NT2/D1 (cell line): Measurements from ENCODE around the gene OBSCN.
"Not testable (repeated sequence)": the region's sequence is repeated elsewhere in the genome, so short reads cannot be mapped to it uniquely, and the experiment has no call there.

Experiments used
- DNase-seq: peaks from one replicate; pipeline ENCODE4 v3.0.0-alpha.2; 2011; ENCODE audit warnings: low read depth, low spot score
- H3K27me3 ChIP-seq: 2 replicates; pipeline ENCODE4 v1.6.0; 2011; ENCODE audit warnings: mild to moderate bottlenecking; ENCODE audit not compliant: insufficient read length, insufficient read depth
- H3K36me3 ChIP-seq: 2 replicates; pipeline ENCODE4 v1.6.1; 2011; ENCODE audit warnings: mild to moderate bottlenecking, low read length, mixed read lengths; ENCODE audit not compliant: insufficient read depth, insufficient read length
- H3K4me1 ChIP-seq: 2 replicates; pipeline ENCODE4 v1.5.1; 2011; ENCODE audit not compliant: insufficient read depth, insufficient read length
- H3K4me3 ChIP-seq: 2 replicates; pipeline ENCODE4 v1.5.1; 2011; ENCODE audit warnings: low read depth; ENCODE audit not compliant: insufficient read length
- H3K9ac ChIP-seq: 2 replicates; pipeline ENCODE4 v1.6.0; 2011; ENCODE audit warnings: low read depth; ENCODE audit not compliant: insufficient read length
- H3K9me3 ChIP-seq: 2 replicates; pipeline ENCODE4 v1.5.1; 2011; ENCODE audit warnings: mild to moderate bottlenecking, low read length; ENCODE audit not compliant: insufficient read depth
- SUZ12 ChIP-seq: IDR thresholded peaks from 2 replicates; pipeline ENCODE4 v1.6.1; 2011; ENCODE audit not compliant: insufficient read length, insufficient read depth; ENCODE audit errors: extremely low read depth
- YY1 ChIP-seq: IDR thresholded peaks from 2 replicates; pipeline ENCODE4 v1.6.1; 2011; ENCODE audit not compliant: insufficient read length, insufficient read depth
- ZNF274 ChIP-seq: IDR thresholded peaks from 2 replicates; pipeline ENCODE4 v1.6.1; 2011; ENCODE audit warnings: mild to moderate bottlenecking, low read depth, low read length

The OBSCN gene

DNA sequence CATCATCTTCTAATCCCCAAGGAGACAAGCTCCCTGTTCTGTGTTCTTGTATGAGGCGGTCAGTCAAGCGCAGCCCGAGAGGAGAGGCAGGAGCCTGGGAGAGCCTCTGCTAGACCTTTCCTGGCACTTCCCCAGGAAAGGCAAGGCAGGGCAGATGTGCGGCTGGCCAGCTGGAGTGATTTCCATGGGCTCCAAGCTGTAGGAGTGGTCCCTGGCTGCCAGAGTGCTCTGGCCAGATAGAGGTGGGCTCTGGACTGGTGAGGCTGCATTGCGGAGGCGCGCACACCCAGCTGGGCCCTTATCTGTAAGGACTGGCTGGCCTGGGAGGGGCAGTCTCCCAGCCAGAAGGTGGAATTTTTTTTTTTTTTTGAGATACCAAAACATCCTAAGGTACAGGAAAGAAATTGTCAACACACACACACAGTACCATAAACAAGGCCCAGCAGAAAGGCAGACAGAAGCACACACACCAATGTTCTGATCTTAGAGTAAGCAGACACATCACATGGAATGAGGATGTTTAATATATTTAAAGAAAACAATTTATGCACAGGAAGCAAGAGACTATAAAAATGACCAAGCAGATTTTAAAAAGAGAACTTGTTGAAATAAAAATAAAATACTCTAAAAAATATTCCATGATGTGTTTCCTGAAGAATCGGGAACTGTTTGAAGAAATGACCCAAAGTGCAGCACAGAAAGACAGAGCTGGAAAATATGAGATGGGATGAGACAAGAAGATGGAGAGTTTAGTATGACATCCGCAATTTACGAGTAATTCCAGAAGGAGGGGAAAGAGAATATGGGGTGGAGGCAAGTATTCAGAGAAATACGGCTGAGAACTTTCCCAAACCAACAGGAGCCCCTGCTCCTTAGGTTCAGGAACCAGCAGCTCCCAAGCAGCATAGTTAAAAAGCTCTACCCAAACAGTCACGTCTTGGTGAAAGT, 28.8 kb upstream of the OBSCN start:
- Histone ChIP-seq H3K9ac (no peak overlapping the region), H3K36me3 (peaks cover 13% of the 10 kb centered on the region), H3K9me3 (no peaks in the 10 kb centered on the region), H3K4me1 (peaks cover 2% of the 10 kb centered on the region), H3K4me3 (no peak overlapping the region), H3K27me3 (no peaks in the 10 kb centered on the region)
- TF ChIP-seq ZNF274 (no peak), SUZ12 (no peak), YY1 (no peak)
- no peak for DNase-seq

DNA sequence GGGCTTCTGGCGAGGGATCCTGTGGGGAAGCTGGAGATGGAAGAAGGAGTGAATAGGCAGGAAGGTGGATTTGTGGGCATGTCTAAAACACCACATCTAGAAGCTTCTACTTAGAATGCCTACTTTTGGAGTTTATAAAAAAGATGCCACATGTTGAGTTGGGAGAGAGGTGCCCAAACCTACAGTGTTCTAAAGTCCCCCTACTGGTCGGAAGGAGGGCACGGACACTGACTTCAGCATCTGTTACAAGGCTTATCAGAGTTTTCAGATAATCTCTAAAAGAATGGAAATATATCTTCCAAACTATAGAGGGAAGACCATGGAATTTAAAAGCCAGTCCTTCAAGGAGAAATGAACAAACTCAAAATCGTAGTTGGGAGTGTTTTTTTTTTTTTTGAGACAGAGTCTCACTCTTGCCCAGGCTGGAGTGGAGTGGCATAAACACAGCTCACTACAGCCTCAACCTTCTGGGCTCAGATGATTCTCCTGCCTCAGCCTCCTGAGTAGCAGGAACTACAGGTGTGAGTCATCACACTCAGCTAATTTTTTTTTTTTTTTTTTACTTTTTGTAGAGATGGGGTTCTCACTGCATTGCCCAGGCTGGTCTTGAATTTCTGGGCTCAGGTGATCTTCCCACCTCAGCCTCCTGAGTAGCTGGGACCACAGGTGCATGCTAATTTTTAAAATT, 27.4 kb upstream of the OBSCN start:
- H3K9me3 ChIP-seq: no peaks in the 10 kb centered on the region
- H3K9ac ChIP-seq: no peak overlapping the region
- H3K4me1 ChIP-seq: no peaks in the 10 kb centered on the region
- H3K36me3 ChIP-seq: peaks cover 4% of the 10 kb centered on the region
- H3K27me3 ChIP-seq: no peaks in the 10 kb centered on the region
- no peak for DNase-seq
- TF ChIP-seq ZNF274: no peak
- no peak for TF ChIP-seq YY1
- TF ChIP-seq SUZ12: no peak
- H3K4me3 ChIP-seq: no peak overlapping the region

GRCh38 chr1:228180959-228181644, 26.7 kb upstream of the OBSCN start:
- Histone ChIP-seq H3K36me3 (no peaks in the 10 kb centered on the region), H3K9ac (no peak overlapping the region), H3K27me3 (no peaks in the 10 kb centered on the region), H3K4me3 (no peak overlapping the region), H3K4me1 (peaks cover 3% of the 10 kb centered on the region), H3K9me3 (no peaks in the 10 kb centered on the region)
- TF ChIP-seq SUZ12 (no peak), ZNF274 (no peak), YY1 (no peak)
- DNase-seq: no peak

GRCh38 chr1:228181645-228182034, 26.2 kb upstream of the OBSCN start:
- Histone ChIP-seq H3K9me3 (no peaks in the 10 kb centered on the region), H3K4me1 (peaks cover 3% of the 10 kb centered on the region), H3K36me3 (no peaks in the 10 kb centered on the region), H3K4me3 (no peak overlapping the region), H3K9ac (no peak overlapping the region), H3K27me3 (no peaks in the 10 kb centered on the region)
- no peak for DNase-seq
- TF ChIP-seq YY1 (no peak), SUZ12 (no peak), ZNF274 (no peak)

DNA sequence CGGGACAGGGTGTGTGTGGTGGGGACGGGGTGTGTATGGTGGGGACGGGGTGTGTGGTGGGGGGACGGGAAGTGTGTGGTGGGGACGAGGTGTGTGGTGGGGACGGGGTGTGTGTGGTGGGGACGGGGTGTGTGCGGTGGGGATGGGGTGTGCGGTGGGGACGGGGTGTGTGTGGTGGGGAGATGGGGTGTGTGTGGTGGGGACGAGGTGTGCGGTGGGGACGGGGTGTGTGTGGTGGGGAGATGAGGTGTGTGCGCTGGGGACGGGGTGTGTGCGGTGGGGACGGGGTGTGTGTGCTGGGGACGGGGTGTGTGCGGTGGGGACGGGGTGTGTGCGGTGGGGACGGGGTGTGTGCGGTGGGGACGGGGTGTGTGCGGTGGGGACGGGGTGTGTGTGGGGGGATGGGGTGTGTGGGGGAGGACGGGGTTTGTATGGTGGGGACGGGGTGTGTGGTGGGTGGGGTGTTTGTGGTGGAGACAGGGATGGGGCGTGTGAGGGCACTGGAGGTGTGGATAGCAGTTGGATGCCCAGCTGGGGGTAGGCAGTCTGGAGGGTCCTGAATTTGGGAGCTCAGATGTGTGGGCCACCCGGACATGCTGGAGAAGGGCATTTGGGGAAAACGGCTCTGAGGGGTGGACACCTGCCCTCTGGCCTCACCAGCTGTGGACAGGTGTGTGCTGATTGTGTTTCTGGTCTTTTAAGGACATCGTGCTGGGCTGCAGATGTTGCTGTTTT, 25.4 kb upstream of the OBSCN start:
- no peaks in the 10 kb centered on the region for H3K27me3 ChIP-seq

DNA sequence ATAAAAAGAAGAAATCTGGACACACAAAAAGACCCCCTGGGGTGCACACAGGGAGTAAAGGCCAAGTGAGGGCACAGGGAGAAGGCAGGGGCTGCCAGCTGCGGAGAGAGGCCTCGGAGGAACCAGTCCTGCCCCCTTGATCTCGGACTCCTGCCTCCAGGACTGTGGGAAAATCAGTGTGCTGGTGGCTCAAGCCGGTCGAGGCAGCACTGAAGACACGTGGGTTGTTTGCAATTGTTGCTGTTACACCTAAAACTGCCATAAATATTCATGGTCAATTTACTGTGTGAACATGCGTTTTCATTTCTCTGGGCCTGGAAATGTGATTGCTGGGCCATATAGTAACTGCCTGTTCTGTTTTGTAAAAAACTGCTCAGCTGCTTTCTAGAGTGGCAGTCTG, 23.7 kb upstream of the OBSCN start:
- no peak overlapping the region for H3K4me3 ChIP-seq
- no peaks in the 10 kb centered on the region for H3K36me3 ChIP-seq
- DNase-seq: no peak
- TF ChIP-seq YY1 (no peak), SUZ12 (no peak), ZNF274 (no peak)
- no peaks in the 10 kb centered on the region for H3K9me3 ChIP-seq
- H3K9ac ChIP-seq: no peak overlapping the region
- H3K27me3 ChIP-seq: no peaks in the 10 kb centered on the region
- H3K4me1 ChIP-seq: peaks cover 3% of the 10 kb centered on the region

More for the DNA sequence above, 25.4 kb upstream of the OBSCN start:
- no peak for DNase-seq
- no peak overlapping the region for H3K9ac ChIP-seq
- no peak for TF ChIP-seq YY1
- TF ChIP-seq SUZ12: no peak
- TF ChIP-seq ZNF274: no peak
- H3K4me3 ChIP-seq: no peak overlapping the region
- no peaks in the 10 kb centered on the region for H3K9me3 ChIP-seq
- peaks cover 3% of the 10 kb centered on the region for H3K4me1 ChIP-seq
- H3K36me3 ChIP-seq: no peaks in the 10 kb centered on the region

GRCh38 chr1:228185641-228185965, 22.2 kb upstream of the OBSCN start:
- no peak for DNase-seq
- no peak overlapping the region for H3K9ac ChIP-seq

GRCh38 chr1:228188249-228188648, 19.6 kb upstream of the OBSCN start:
- H3K36me3 ChIP-seq, H3K9me3 ChIP-seq, H3K9ac ChIP-seq, H3K4me1 ChIP-seq, H3K4me3 ChIP-seq, H3K27me3 ChIP-seq, DNase-seq: not testable (repeated sequence)

More at GRCh38 chr1:228185641-228185965, 22.2 kb upstream of the OBSCN start:
- no peaks in the 10 kb centered on the region for H3K27me3 ChIP-seq
- H3K4me1 ChIP-seq: peaks cover 3% of the 10 kb centered on the region
- no peaks in the 10 kb centered on the region for H3K36me3 ChIP-seq
- H3K9me3 ChIP-seq: no peaks in the 10 kb centered on the region
- no peak overlapping the region for H3K4me3 ChIP-seq
- TF ChIP-seq SUZ12 (no peak), YY1 (no peak), ZNF274 (no peak)
